Embryonic facial prominence (tissue), 1 donor: ENCODE data around the gene BPIFB6.

Experiments
- DNase-seq: peaks from one replicate; pipeline ENCODE4 v3.0.0-alpha.2; 2016; ENCODE audit errors: extremely low spot score

Gene BPIFB6

GRCh38 chr20:33091147-33091546 is 59.7 kb downstream of the BPIFB6 start:
- no peak for DNase-seq

- DNase-seq: no peak
Observed at GRCh38 chr20:33091693-33092092, 60.2 kb downstream of the BPIFB6 start.

GRCh38 chr20:33092361-33092760 is 60.9 kb downstream of the BPIFB6 start:
- DNase-seq: no peak

- no peak for DNase-seq
Observed at GRCh38 chr20:33093074-33093473, 61.6 kb downstream of the BPIFB6 start.

GRCh38 chr20:33093582-33093981 is 62.1 kb downstream of the BPIFB6 start:
- no peak for DNase-seq
